HCT116 (cell line): Measurements from ENCODE around the gene HNF1B. TPM values are rescaled to one million over a fixed set of nuclear protein-coding genes. Genes with fewer than 3 reads are reported as not detected.
A peak's percentile ranks its signal among the peaks of the same experiment; 100 is the strongest.

Source experiments
- ATAC-seq: fragments of 200-7000 bp; cut with Tn5 transposase; 2 replicates; pipeline ENCODE4 v1.9.1; 2020; ENCODE audit warnings: mild to moderate bottlenecking, moderate library complexity
- BruUV-seq: library from RNA; stranded (reverse); fragments of 400-500 nt; replicated peaks from 2 replicates; lab custom pipeline; 2021; lab: Mats Ljungman, UMichigan
- CTCF ChIA-PET: fragments of 300-600 bp; sonication (Branson Sonifier 250); formaldehyde crosslinking; loops from one replicate; lab custom pipeline; 2021; ENCODE audit warnings: antibody characterized with exemption; lab: Charles Lee
- POLR2A ChIA-PET: fragments of 300-600, 350-600 bp; sonication (Branson Sonifier 250); formaldehyde crosslinking; loops from one replicate; lab custom pipeline; 2021; ENCODE audit warnings: antibody characterized with exemption; lab: Charles Lee
- RAD21 ChIA-PET, 2 experiments: fragments of 300-600 bp; sonication (Branson Sonifier 250); formaldehyde crosslinking; loops; one replicate each; lab custom pipeline; 2023; ENCODE audit warnings: low total read pairs in 2 of 2; ENCODE audit not compliant: uncharacterized antibody in 2 of 2, unreplicated experiment in 2 of 2, low non-redundant PET in 1 of 2; lab: Charles Lee
- DNase-seq: peaks from one replicate; pipeline ENCODE4 v3.0.0-alpha.2; 2010; ENCODE audit warnings: low read depth, low spot score
- H2AFZ ChIP-seq: fragments of 200-600 bp; shearing (Covaris generic), sonication (generic); 2 replicates; pipeline ENCODE4 v1.6.1; 2017; ENCODE audit warnings: low read depth, mixed run types, mixed read lengths, antibody characterized with exemption, low read length; ENCODE audit not compliant: poor library complexity, severe bottlenecking
- H3K27ac ChIP-seq: 2 replicates; pipeline ENCODE4 v1.5.1; 2012; ENCODE audit warnings: low read depth, low read length
- H3K27me3 ChIP-seq: fragments of 200-600 bp; sonication (generic); 2 replicates; pipeline ENCODE4 v1.6.1; 2016; ENCODE audit warnings: mixed run types, low read length, mixed read lengths; ENCODE audit not compliant: insufficient read depth
- H3K36me3 ChIP-seq, 2 experiments: fragments of 200-500 bp in 1 of 2; fragments of 200-600 bp in 1 of 2; sonication (Bioruptor generic) in 1 of 2; sonication (generic) in 1 of 2; 2 replicates each; pipeline versions ENCODE4 v1.5.1 to v1.6.1; 2014 to 2016; ENCODE audit warnings: low read length in 2 of 2, inconsistent platforms in 1 of 2, mixed read lengths in 1 of 2, mixed run types in 1 of 2; ENCODE audit not compliant: insufficient read depth in 2 of 2, control insufficient read depth in 1 of 2
- H3K4me1 ChIP-seq, 2 experiments: fragments of 200-600 bp in 1 of 2; sonication (generic) in 1 of 2; 2 replicates each; pipeline versions ENCODE4 v1.5.1 to v1.6.1; 2012 to 2017; ENCODE audit warnings: low read length in 2 of 2, inconsistent platforms in 1 of 2, mild to moderate bottlenecking in 1 of 2, mixed read lengths in 1 of 2, mixed run types in 1 of 2, moderate library complexity in 1 of 2; ENCODE audit not compliant: insufficient read depth in 2 of 2, control insufficient read depth in 1 of 2
- H3K4me2 ChIP-seq: fragments of 200-600 bp; sonication (generic); 2 replicates; pipeline ENCODE4 v1.6.1; 2017; ENCODE audit warnings: mixed run types, low read length, mixed read lengths
- H3K4me3 ChIP-seq, 2 experiments: fragments of 200-600 bp in 1 of 2; sonication (generic) in 1 of 2; replicated peaks in 1 of 2; 2 replicates each; pipeline ENCODE4 v1.5.1; 2011 to 2016; ENCODE audit warnings: low read length in 2 of 2, control low read depth in 1 of 2, low read depth in 1 of 2, mild to moderate bottlenecking in 1 of 2, mixed read lengths in 1 of 2, mixed run types in 1 of 2
- H3K79me2 ChIP-seq: fragments of 200-600 bp; sonication (generic); 2 replicates; pipeline ENCODE4 v1.6.1; 2017; ENCODE audit warnings: mild to moderate bottlenecking, mixed run types, low read length, moderate library complexity, mixed read lengths; ENCODE audit not compliant: insufficient read depth
- H3K9ac ChIP-seq: fragments of 200-600 bp; sonication (generic); 2 replicates; pipeline ENCODE4 v1.6.1; 2016; ENCODE audit warnings: low read length, mixed read lengths
- H3K9me2 ChIP-seq: fragments of 200-600 bp; sonication (generic), shearing (Covaris generic); 2 replicates; pipeline ENCODE4 v1.6.1; 2017; ENCODE audit warnings: mixed run types, mild to moderate bottlenecking, moderate library complexity; ENCODE audit not compliant: insufficient read depth
- H3K9me3 ChIP-seq, 2 experiments: fragments of 200-500 bp in 1 of 2; fragments of 200-600 bp in 1 of 2; sonication (Bioruptor generic) in 1 of 2; sonication (generic) in 1 of 2; 2 replicates each; pipeline ENCODE4 v1.6.1; 2014 to 2017; ENCODE audit warnings: low read length in 2 of 2, mixed read lengths in 2 of 2, inconsistent platforms in 1 of 2, low read depth in 1 of 2, mild to moderate bottlenecking in 1 of 2, mixed run types in 1 of 2, moderate library complexity in 1 of 2; ENCODE audit not compliant: control insufficient read depth in 1 of 2, insufficient read depth in 1 of 2
- H4K20me1 ChIP-seq: fragments of 200-600 bp; sonication (generic), shearing (Covaris generic); 2 replicates; pipeline ENCODE4 v1.6.1; 2017; ENCODE audit warnings: mixed run types, mild to moderate bottlenecking, moderate library complexity; ENCODE audit not compliant: insufficient read depth
- ATF3 ChIP-seq: IDR thresholded peaks from 2 replicates; pipeline ENCODE4 v1.6.1; 2012
- CBX3 ChIP-seq: IDR thresholded peaks from 2 replicates; pipeline ENCODE4 v1.6.1; 2012; ENCODE audit warnings: low read depth
- CEBPB ChIP-seq: IDR thresholded peaks from 2 replicates; pipeline ENCODE4 v1.6.1; 2012; ENCODE audit warnings: low read depth
- CTCF ChIP-seq, 3 experiments: fragments of 200-600 bp in 1 of 3; sonication (generic) in 1 of 3; IDR thresholded peaks in 2 of 3; conservative IDR thresholded peaks in 1 of 3; 2 replicates each; pipeline ENCODE4 v1.5.1; 2012 to 2017; ENCODE audit warnings: low read depth in 2 of 3, low read length in 2 of 3, antibody characterized with exemption in 1 of 3, borderline replicate concordance in 1 of 3, control low read depth in 1 of 3, mild to moderate bottlenecking in 1 of 3, mixed read lengths in 1 of 3, mixed run types in 1 of 3, moderate library complexity in 1 of 3; ENCODE audit not compliant: insufficient read depth in 1 of 3
- EGR1 ChIP-seq: IDR thresholded peaks from 2 replicates; pipeline ENCODE4 v1.6.1; 2012; ENCODE audit warnings: low read depth
- FOSL1 ChIP-seq: IDR thresholded peaks from 2 replicates; pipeline ENCODE4 v1.6.1; 2012; ENCODE audit warnings: low read depth
- JUND ChIP-seq: IDR thresholded peaks from 2 replicates; pipeline ENCODE4 v1.6.1; 2012
- RAD21 ChIP-seq: IDR thresholded peaks from 2 replicates; pipeline ENCODE4 v1.6.1; 2012; ENCODE audit warnings: low read depth, mild to moderate bottlenecking
- TCF7L2 ChIP-seq: IDR thresholded peaks from 2 replicates; pipeline ENCODE4 v1.7.0; 2011; ENCODE audit warnings: borderline replicate concordance, inconsistent platforms; ENCODE audit not compliant: insufficient read depth, insufficient read length; ENCODE audit errors: extremely low read depth
- ZFX ChIP-seq: fragments of 450-650 bp; IDR thresholded peaks from 2 replicates; pipeline ENCODE4 v1.6.1; 2017
- intact Hi-C: fragments of 100-400 bp; cut with micrococcal nuclease; formaldehyde crosslinking; loops from 2 replicates; pipeline ENCODE4 v1.10.0; 2022
- total RNA-seq: library from RNA; stranded (reverse); gene quantifications from one replicate; pipeline ENCODE4 v1.2.1, GENCODE V29; 2021; ENCODE audit not compliant: unreplicated experiment

HNF1B gene
- total RNA-seq, 1 experiment from 2014 or later = 3.6 TPM

DNA sequence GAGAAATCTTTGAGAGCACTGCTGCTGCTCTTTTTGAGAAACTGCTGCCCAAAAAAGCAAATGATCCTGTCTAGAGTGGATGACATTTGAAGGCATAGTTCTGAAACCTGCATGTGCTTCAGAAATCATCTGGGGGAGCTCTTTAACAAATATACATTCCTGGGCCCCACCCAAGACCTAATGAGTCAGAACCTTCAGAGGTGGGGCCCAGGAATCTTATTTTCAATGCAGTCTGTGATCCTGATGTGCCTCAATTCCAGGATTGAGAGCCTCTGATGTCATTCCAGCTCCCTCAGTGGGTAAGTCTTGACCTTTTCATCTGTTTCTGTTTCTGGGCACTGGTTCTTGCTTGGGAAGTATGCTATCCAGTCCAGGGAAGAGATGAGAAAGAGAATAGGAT is 42.3 kb downstream of the HNF1B start:
- peak overlapping the region; percentile 65 for H3K4me2 ChIP-seq
- ChIA-PET CTCF (interaction anchor here (0.6 to 1.2 kb wide), 4 partner anchors 17 to 113 kb away, joined by 3 to 8 read pairs (median 4); no protein-coding TSS in a partner anchor), POLR2A (no interaction called here), RAD21 (interaction anchor here in 1 of 2 experiments (0.6 to 1.9 kb wide), 2 partner anchors 69 to 114 kb away, joined by 3 to 5 read pairs; no protein-coding TSS in a partner anchor)
- no peaks in the 10 kb centered on the region for H3K9me3 ChIP-seq
- 0 out of 2 replicates have a peak overlapping the region, but pooled peaks have one; percentile 12 for H3K9ac ChIP-seq
- intact Hi-C loops = loop anchor here (5.0 kb wide), 1 partner anchor 115 kb away; no protein-coding TSS in a partner anchor
- no peaks in the 10 kb centered on the region for H3K27me3 ChIP-seq
- H3K4me1 ChIP-seq = peaks cover 12 to 40% of the 10 kb centered on the region in 2 experiments
- H4K20me1 ChIP-seq = no peaks in the 10 kb centered on the region
- no TSS peak for BruUV-seq
- ATAC-seq = peak; percentile 67
- H3K79me2 ChIP-seq = no peaks in the 10 kb centered on the region
- H3K9me2 ChIP-seq = no peaks in the 10 kb centered on the region
- no peak overlapping the region for H3K4me3 ChIP-seq
- peak; percentile 33 for DNase-seq
- TF ChIP-seq CEBPB = no peak
- TF ChIP-seq ATF3 = no peak
- TF ChIP-seq ZFX = no peak
- no peak for TF ChIP-seq EGR1
- TF ChIP-seq JUND = no peak
- TF ChIP-seq CTCF (IDR thresholded peaks at IDR 0.05 in 2 of 3, conservative IDR thresholded peaks at IDR 0.05 in 1 of 3; ENCODE audit: borderline replicate concordance in 1 of 3, insufficient read depth in 1 of 3, low read depth in 2 of 3, low read length in 2 of 3) = peak in 1 of 3 experiments; percentile 19; a peak in 1 of 6 replicates
- peak; percentile 21; the same call in 1 of the 2 replicates for TF ChIP-seq RAD21
- TF ChIP-seq FOSL1 = 0 out of 2 replicates have a peak, but pooled peaks have one; percentile 32
- no peak for TF ChIP-seq CBX3
- TF ChIP-seq TCF7L2 = no peak
- TF ChIP-seq, all 23 proteins: peak for 3
- Histone ChIP-seq H3K36me3 (no peaks in the 10 kb centered on the region), H2AFZ (no peak overlapping the region), H3K27ac (no peak overlapping the region)
